Iris pigment epithelial cell (primary cell): ENCODE measurements around the gene SUMO2.

Experiments
- DNase-seq: peaks from one replicate; pipeline ENCODE4 v3.0.0-alpha.2; 2011; ENCODE audit warnings: low read depth

The SUMO2 gene

GRCh38 chr17:75124041-75124818 lies 58.5 kb downstream of the SUMO2 start:
- DNase-seq = peak; percentile 67

GRCh38 chr17:75118307-75118706 lies 64.5 kb downstream of the SUMO2 start:
- no peak for DNase-seq

DNA sequence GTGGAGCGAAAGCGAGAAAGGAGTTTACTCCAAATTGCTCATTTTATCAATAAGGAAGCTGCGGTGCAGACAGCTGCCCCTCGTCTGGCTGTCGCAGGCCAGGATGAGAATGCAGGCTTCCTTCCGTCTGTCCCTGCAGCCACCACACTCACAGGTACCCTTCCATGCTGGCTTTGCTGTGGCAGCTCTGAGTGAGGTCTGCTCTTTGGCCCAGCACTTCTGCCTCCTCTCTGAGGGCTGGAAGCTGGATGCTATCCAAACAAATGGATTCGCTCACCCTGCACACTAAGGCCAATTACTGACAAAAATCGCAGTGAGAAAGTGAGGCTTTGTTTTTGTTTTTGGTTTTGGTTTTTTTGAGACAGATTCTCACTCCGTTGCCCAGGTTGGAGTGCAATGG lies 66.0 kb downstream of the SUMO2 start:
- no peak for DNase-seq
